ENCODE measurements around the gene BCAS3.

GRCh38 chr17:61238455-61238933 is 560.8 kb downstream of the BCAS3 start:
- TF ChIP-seq POLR2A (IDR thresholded peaks at IDR 0.05; ENCODE audit: low read depth, low read length) (no peak), POLR2AphosphoS5 (IDR thresholded peaks at IDR 0.05; ENCODE audit: low read depth, low read length) (no peak), TAF1 (IDR thresholded peaks at IDR 0.05; ENCODE audit: borderline replicate concordance, low read depth, low read length) (no peak)
